B cell (primary cell): ENCODE data around the gene CCDC120. TPM values are rescaled to one million over a fixed set of nuclear protein-coding genes. Genes with fewer than 3 reads are reported as not detected.

Experiments used
- ATAC-seq: fragments of 200-7000 bp; cut with Tn5 transposase; one replicate; pipeline ENCODE4 v1.10.0; 2021; ENCODE audit warnings: low read depth, mild to moderate bottlenecking, moderate number of reproducible peaks, moderate library complexity
- CTCF ChIA-PET: fragments of 350-600 bp; sonication (Branson Sonifier 250); formaldehyde crosslinking; loops from one replicate; lab custom pipeline; 2021; ENCODE audit warnings: antibody characterized with exemption, inconsistent platforms; lab: Charles Lee
- POLR2A ChIA-PET: fragments of 350-600 bp; sonication (Branson Sonifier 250); formaldehyde crosslinking; loops from one replicate; lab custom pipeline; 2021; ENCODE audit warnings: antibody characterized with exemption; lab: Charles Lee
- DNase-seq: peaks from one replicate; pipeline ENCODE4 v3.0.0; 2013
- H2AFZ ChIP-seq: 2 replicates; pipeline ENCODE4 v1.6.1; 2012; ENCODE audit warnings: mild to moderate bottlenecking, low read depth, low read length; ENCODE audit not compliant: insufficient read depth, poor library complexity, severe bottlenecking
- H3K27ac ChIP-seq, 2 donors: 1 replicate in 1 of 2; 2 replicates in 1 of 2; pipeline ENCODE4 v1.5.1; 2012 to 2013; ENCODE audit warnings: low read length in 2 of 2, mild to moderate bottlenecking in 2 of 2, moderate library complexity in 1 of 2
- H3K27me3 ChIP-seq, 4 experiments: fragments of 200-600 bp in 1 of 4; sonication (generic) in 1 of 4; replicated peaks in 1 of 4; 1 replicate in 2 of 4; 2 replicates in 2 of 4; pipeline versions ENCODE4 v1.6.1 to v1.7.0; 2013 to 2016; ENCODE audit warnings: low read length in 3 of 4, mild to moderate bottlenecking in 2 of 4, mixed read lengths in 1 of 4, moderate library complexity in 1 of 4; ENCODE audit not compliant: insufficient read depth in 4 of 4, control insufficient read depth in 3 of 4; ENCODE audit errors: control extremely low read depth in 1 of 4
- H3K36me3 ChIP-seq, 2 experiments: replicated peaks in 1 of 2; 1 replicate in 1 of 2; 2 replicates in 1 of 2; pipeline versions ENCODE4 v1.6.1 to v1.7.1; 2013; ENCODE audit warnings: low read length in 1 of 2; ENCODE audit not compliant: insufficient read depth in 2 of 2, control insufficient read depth in 1 of 2; ENCODE audit errors: control extremely low read depth in 1 of 2, extremely low read depth in 1 of 2
- H3K4me1 ChIP-seq, 2 donors: fragments of 200-600 bp in 1 of 2; sonication (generic) in 1 of 2; 1 replicate in 1 of 2; 2 replicates in 1 of 2; pipeline versions ENCODE4 v1.5.1 to v1.6.1; 2013 to 2017; ENCODE audit warnings: low read length in 2 of 2; ENCODE audit not compliant: control insufficient read depth in 2 of 2, insufficient read depth in 2 of 2
- H3K4me2 ChIP-seq: replicated peaks from 2 replicates; pipeline ENCODE3; 2012; ENCODE audit warnings: mild to moderate bottlenecking, low read depth, low read length; ENCODE audit not compliant: poor library complexity, severe bottlenecking
- H3K4me3 ChIP-seq, 5 experiments: fragments of 200-600 bp in 1 of 5; sonication (generic) in 1 of 5; 1 replicate in 3 of 5; 2 replicates in 2 of 5; pipeline versions ENCODE4 v1.5.1 to v1.7.0; 2011 to 2016; ENCODE audit warnings: low read length in 4 of 5, mild to moderate bottlenecking in 4 of 5, low read depth in 2 of 5, control low read depth in 1 of 5, moderate library complexity in 1 of 5; ENCODE audit not compliant: insufficient read depth in 1 of 5; ENCODE audit errors: control extremely low read depth in 1 of 5, extremely low read depth in 1 of 5
- H3K79me2 ChIP-seq: fragments of 200-600 bp; sonication (generic); one replicate; pipeline ENCODE4 v1.6.0; 2016; ENCODE audit warnings: low read length; ENCODE audit not compliant: control insufficient read depth, insufficient read depth
- H3K9ac ChIP-seq: fragments of 200-600 bp; sonication (generic); 2 replicates; pipeline ENCODE4 v1.6.1; 2017; ENCODE audit warnings: mild to moderate bottlenecking, low read length, moderate library complexity
- H3K9me3 ChIP-seq, 3 donors: one replicate each; pipeline versions ENCODE4 v1.6.1 to v1.7.1; 2013; ENCODE audit warnings: low read length in 2 of 3; ENCODE audit not compliant: control insufficient read depth in 2 of 3, insufficient read depth in 1 of 3; ENCODE audit errors: control extremely low read depth in 1 of 3
- H4K20me1 ChIP-seq: 2 replicates; pipeline ENCODE4 v1.6.0; 2012; ENCODE audit warnings: mild to moderate bottlenecking, low read length; ENCODE audit not compliant: insufficient read depth, control insufficient read depth, poor library complexity, severe bottlenecking
- H3K27ac Mint-ChIP-seq: one replicate; pipeline ENCODE4 v1.8.0; 2021; ENCODE audit warnings: mixed read lengths
- H3K27me3 Mint-ChIP-seq: one replicate; pipeline ENCODE4 v1.8.0; 2021; ENCODE audit warnings: mixed read lengths
- H3K4me1 Mint-ChIP-seq: one replicate; pipeline ENCODE4 v1.8.0; 2021; ENCODE audit warnings: mixed read lengths
- H3K4me3 Mint-ChIP-seq: one replicate; pipeline ENCODE4 v1.8.0; 2021; ENCODE audit warnings: mixed read lengths
- H3K9me3 Mint-ChIP-seq: one replicate; pipeline ENCODE4 v1.8.0; 2022; ENCODE audit warnings: mixed read lengths; ENCODE audit not compliant: insufficient read depth
- CTCF ChIP-seq: fragments of 200-600 bp; IDR thresholded peaks from one replicate; pipeline ENCODE4 v1.8.0; 2022; ENCODE audit warnings: antibody characterized with exemption, mild to moderate bottlenecking
- EZH2 ChIP-seq: IDR thresholded peaks from 2 replicates; pipeline ENCODE4 v1.6.1; 2012; ENCODE audit warnings: borderline replicate concordance, low read depth, mild to moderate bottlenecking, moderate library complexity, low read length; ENCODE audit not compliant: insufficient read depth, poor library complexity, severe bottlenecking
- WGBS: methylation state at CpG from one replicate; pipeline ENCODE4 v1.1.5; 2013; ENCODE audit warnings: missing lambda C conversion rate; ENCODE audit not compliant: insufficient coverage; 5-methylcytosine and 5-hydroxymethylcytosine counted together
- intact Hi-C: fragments of 100-400 bp; cut with micrococcal nuclease; formaldehyde crosslinking; loops from one replicate; pipeline ENCODE4 v1.10.0; 2022
- polyA plus RNA-seq: library from polyadenylated mRNA; depleted of rRNA; stranded (reverse); fragments of >200 nt; gene quantifications from 2 replicates; pipeline ENCODE4 v1.2.3, GENCODE V29; 2012
- total RNA-seq, 2 donors: library from RNA; stranded (reverse); fragments of 120-200 nt in 1 of 2; gene quantifications; 1 replicate in 1 of 2; 2 replicates in 1 of 2; pipeline versions ENCODE4 v1.2.3 to v1.2.4, GENCODE V29; 2013 to 2022

The CCDC120 gene
- total and polyA plus RNA-seq, 2 donors (not counting 1 experiment from before 2014, with no cell fraction given) = 5.7 to 12.5 TPM

DNA sequence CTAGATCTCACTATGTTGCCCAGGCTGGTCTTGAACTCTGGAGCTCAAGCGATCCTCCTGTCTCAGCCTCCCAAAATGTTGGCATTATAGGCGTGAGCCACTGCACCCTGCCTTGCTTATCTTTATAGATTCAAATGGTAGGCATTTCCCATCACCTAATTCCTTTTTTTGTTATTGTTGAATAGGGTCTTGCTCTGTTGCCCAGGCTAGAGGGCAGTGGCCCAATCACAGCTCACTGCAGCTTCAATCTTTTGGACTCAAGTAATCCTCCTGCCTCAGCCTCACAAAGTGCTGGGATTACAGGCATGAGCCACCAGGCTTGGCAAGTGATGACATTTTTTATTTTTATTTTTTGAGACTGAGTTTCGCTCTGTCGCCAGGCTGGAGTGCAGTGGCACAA lies 37.6 kb downstream of the CCDC120 start:
- Histone ChIP-seq H3K27ac (no peak overlapping the region), H3K27me3 (no peaks in the 10 kb centered on the region), H4K20me1 (no peaks in the 10 kb centered on the region), H2AFZ (no peak overlapping the region), H3K79me2 (no peaks in the 10 kb centered on the region), H3K4me1 (peaks cover 0 to 7% of the 10 kb centered on the region in 2 donors), H3K9me3 (no peaks in the 10 kb centered on the region), H3K4me2 (no peak overlapping the region), H3K4me3 (no peak overlapping the region), H3K9ac (no peak overlapping the region), H3K36me3 (no peaks in the 10 kb centered on the region)
- intact Hi-C loops = no loop called here
- Mint-ChIP-seq H3K4me1 (peaks cover 9% of the 10 kb centered on the region), H3K27ac (no peak overlapping the region), H3K27me3 (no peaks in the 10 kb centered on the region), H3K4me3 (no peak overlapping the region), H3K9me3 (no peaks in the 10 kb centered on the region)
- TF ChIP-seq CTCF (no peak), EZH2 (no peak)
- WGBS = no CpG with 5 or more reads among the region's 4 CpGs
- CTCF ChIA-PET = no interaction called here
- POLR2A ChIA-PET = no interaction called here
- ATAC-seq (no peak), DNase-seq (no peak)

DNA sequence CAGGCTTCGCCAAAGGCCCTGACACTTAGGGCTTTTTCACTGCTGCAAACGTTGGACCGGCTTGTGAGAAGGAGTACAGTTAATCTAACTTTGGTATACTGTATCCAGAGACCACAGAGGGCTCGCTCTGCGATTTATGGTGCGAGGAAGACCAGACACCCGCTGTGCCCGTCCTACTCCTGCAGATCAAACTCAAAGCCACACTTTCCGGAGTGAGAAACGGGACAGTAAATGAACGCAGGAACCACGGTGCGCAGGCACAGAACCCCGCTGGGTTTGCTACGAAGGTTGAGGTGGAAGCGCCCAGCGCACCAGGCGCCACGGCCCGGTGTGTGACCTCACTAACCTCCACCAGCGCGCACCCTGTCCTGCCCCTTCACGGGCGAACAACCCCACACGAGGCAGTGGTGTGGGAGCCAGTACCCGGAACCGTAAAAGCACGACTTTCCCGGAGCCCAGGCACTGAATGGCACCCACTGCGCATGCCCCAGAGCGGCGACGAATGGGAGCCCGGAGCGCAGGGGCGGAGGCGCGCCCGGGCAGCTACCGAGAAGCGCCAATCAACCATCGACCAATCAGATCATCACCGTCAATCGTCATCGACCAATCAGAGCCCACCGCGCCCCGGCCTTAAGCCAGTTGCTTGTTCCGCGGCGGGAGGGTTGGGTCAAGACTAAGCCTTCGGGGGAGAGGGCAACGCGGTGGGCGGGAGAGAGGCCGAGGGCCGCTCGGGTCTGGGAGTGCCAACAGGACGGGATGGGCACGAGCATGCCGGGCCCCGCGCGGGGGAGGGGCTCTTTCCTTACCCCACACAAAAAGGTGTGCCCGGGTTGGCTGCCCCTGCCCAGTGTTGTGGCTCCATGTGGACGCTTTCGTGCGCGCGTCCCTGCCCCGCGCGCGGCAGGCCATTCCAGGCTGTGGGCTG lies 42.2 kb downstream of the CCDC120 start:
- ChIA-PET CTCF (interaction anchor here (1.4 kb wide), 1 partner anchor 55 kb away, joined by 4 read pairs; no protein-coding TSS in a partner anchor), POLR2A (interaction anchor here (0.5 to 1.7 kb wide), 8 partner anchors 11 to 299 kb away, joined by 3 to 9 read pairs (median 3); partner anchors contain the start of genes CCDC22, GRIPAP1, HDAC6 and WDR45)
- Histone ChIP-seq H3K27ac (peak overlapping the region; percentile 77 to 80), H4K20me1 (no peaks in the 10 kb centered on the region), H3K4me3 (peak overlapping the region; percentile 50 to 66 (median 60)), H3K79me2 (no peaks in the 10 kb centered on the region), H2AFZ (peak overlapping the region; percentile 60), H3K4me1 (peaks cover 3 to 13% of the 10 kb centered on the region in 2 donors), H3K4me2 (peak overlapping the region; percentile 81), H3K36me3 (no peaks in the 10 kb centered on the region), H3K9me3 (no peaks in the 10 kb centered on the region), H3K27me3 (no peaks in the 10 kb centered on the region), H3K9ac (peak overlapping the region; percentile 62)
- WGBS = under 1% methylated on average over 46 of the region's 74 CpGs
- Mint-ChIP-seq H3K4me3 (peak overlapping the region; percentile 94), H3K27ac (peak overlapping the region; percentile 95), H3K27me3 (no peaks in the 10 kb centered on the region), H3K4me1 (peaks cover 9% of the 10 kb centered on the region), H3K9me3 (no peaks in the 10 kb centered on the region)
- no peak for TF ChIP-seq EZH2
- no peak for TF ChIP-seq CTCF
- peak; percentile 93 for DNase-seq
- peak; percentile 91 for ATAC-seq
- intact Hi-C loops = loop anchor here (1.0 to 10.0 kb wide), 6 partner anchors 21 to 206 kb away; partner anchors contain the start of genes GPKOW, GRIPAP1, PQBP1 and PRAF2
